Lung (tissue), 12 donors: Measurements from ENCODE around the gene PSMA6. TPM values are rescaled to one million over a fixed set of nuclear protein-coding genes. Genes with fewer than 3 reads are reported as not detected.

Experiments
- ATAC-seq: fragments of 200-7000 bp; cut with Tn5 transposase; one replicate; pipeline ENCODE4 v1.9.1; 2020; ENCODE audit warnings: moderate number of reproducible peaks; ENCODE audit not compliant: insufficient read depth, low FRiP score
- DNase-seq, 3 donors: peaks; one replicate each; pipeline ENCODE4 v3.0.0-alpha.2; 2013 to 2017
- H3K27ac ChIP-seq, 2 donors: one replicate each; pipeline ENCODE4 v1.5.1; 2013; ENCODE audit warnings: mild to moderate bottlenecking in 2 of 2, moderate library complexity in 2 of 2, control low read depth in 1 of 2, inconsistent platforms in 1 of 2, low read depth in 1 of 2, low read length in 1 of 2
- H3K27me3 ChIP-seq, 3 donors: one replicate each; pipeline ENCODE4 v1.5.1; 2013; ENCODE audit warnings: low read length in 2 of 3; ENCODE audit not compliant: control insufficient read depth in 3 of 3, insufficient read depth in 3 of 3
- H3K36me3 ChIP-seq, 4 donors: one replicate each; pipeline ENCODE4 v1.5.1; 2013; ENCODE audit warnings: low read length in 4 of 4, mild to moderate bottlenecking in 1 of 4, moderate library complexity in 1 of 4; ENCODE audit not compliant: control insufficient read depth in 4 of 4, insufficient read depth in 4 of 4
- H3K4me1 ChIP-seq, 5 donors: one replicate each; pipeline ENCODE4 v1.5.1; 2013; ENCODE audit warnings: low read length in 5 of 5, mild to moderate bottlenecking in 2 of 5, moderate library complexity in 1 of 5; ENCODE audit not compliant: control insufficient read depth in 5 of 5, insufficient read depth in 5 of 5
- H3K4me3 ChIP-seq: one replicate; pipeline ENCODE4 v1.5.1; 2013; ENCODE audit warnings: mild to moderate bottlenecking, control low read depth, moderate library complexity
- H3K9ac ChIP-seq, 2 donors: one replicate each; pipeline ENCODE4 v1.5.1; 2013; ENCODE audit warnings: low read length in 2 of 2, control low read depth in 1 of 2; ENCODE audit not compliant: insufficient read depth in 1 of 2
- H3K9me3 ChIP-seq, 4 donors: one replicate each; pipeline ENCODE4 v1.5.1; 2013; ENCODE audit warnings: low read length in 3 of 4, mild to moderate bottlenecking in 1 of 4, moderate library complexity in 1 of 4; ENCODE audit not compliant: control insufficient read depth in 4 of 4, insufficient read depth in 3 of 4
- WGBS, 2 donors: extraction: QIAGEN DNeasy Blood & Tissue Kit; methylation state at CpG; one replicate each; pipeline ENCODE4 v1.1.7; 2013; 5-methylcytosine and 5-hydroxymethylcytosine counted together
- polyA plus RNA-seq, 2 donors: library from polyadenylated mRNA; stranded (reverse); fragments of 200-250 nt; gene quantifications; one replicate each; pipeline ENCODE4 v1.2.1, GENCODE V29; 2013
- total RNA-seq, 2 donors: library from RNA; depleted of rRNA in 1 of 2; stranded (reverse); fragments of >200 nt in 1 of 2; gene quantifications; one replicate each; pipeline ENCODE4 v1.2.1, GENCODE V29; 2014 to 2021
- TF ChIP-seq, protein P1 (sequence below): IDR thresholded peaks from 2 replicates; pipeline ENCODE4 v1.5.1; 2012; ENCODE audit warnings: mild to moderate bottlenecking; ENCODE audit errors: control extremely low read depth, extremely low read depth
- donor health status: control.
- donor health status: control.
- donor health status: Bipolar disorder and iron deficiency.
- donor health status: healthy.
- donor health status: DM: yes; HTN: yes; CAD: no.

Gene PSMA6
- total and polyA plus RNA-seq, 4 donors = 119 to 351 (median 212) TPM

GRCh38 chr14:35326375-35326774 lies 34.2 kb downstream of the PSMA6 start:
- no peak for DNase-seq
- H3K36me3 ChIP-seq = no peaks in the 10 kb centered on the region
- H3K9me3 ChIP-seq = no peaks in the 10 kb centered on the region
- no peak for ATAC-seq
- H3K27ac ChIP-seq = no peak overlapping the region
- WGBS, 2 donors = 36 to 69% methylated on average over 1 of the region's 1 CpG
- H3K27me3 ChIP-seq = no peaks in the 10 kb centered on the region
- H3K4me1 ChIP-seq = peaks cover 0 to under 1% (median 0%) of the 10 kb centered on the region in 5 donors
- no peak overlapping the region for H3K9ac ChIP-seq
- TF ChIP-seq, protein P1, sequence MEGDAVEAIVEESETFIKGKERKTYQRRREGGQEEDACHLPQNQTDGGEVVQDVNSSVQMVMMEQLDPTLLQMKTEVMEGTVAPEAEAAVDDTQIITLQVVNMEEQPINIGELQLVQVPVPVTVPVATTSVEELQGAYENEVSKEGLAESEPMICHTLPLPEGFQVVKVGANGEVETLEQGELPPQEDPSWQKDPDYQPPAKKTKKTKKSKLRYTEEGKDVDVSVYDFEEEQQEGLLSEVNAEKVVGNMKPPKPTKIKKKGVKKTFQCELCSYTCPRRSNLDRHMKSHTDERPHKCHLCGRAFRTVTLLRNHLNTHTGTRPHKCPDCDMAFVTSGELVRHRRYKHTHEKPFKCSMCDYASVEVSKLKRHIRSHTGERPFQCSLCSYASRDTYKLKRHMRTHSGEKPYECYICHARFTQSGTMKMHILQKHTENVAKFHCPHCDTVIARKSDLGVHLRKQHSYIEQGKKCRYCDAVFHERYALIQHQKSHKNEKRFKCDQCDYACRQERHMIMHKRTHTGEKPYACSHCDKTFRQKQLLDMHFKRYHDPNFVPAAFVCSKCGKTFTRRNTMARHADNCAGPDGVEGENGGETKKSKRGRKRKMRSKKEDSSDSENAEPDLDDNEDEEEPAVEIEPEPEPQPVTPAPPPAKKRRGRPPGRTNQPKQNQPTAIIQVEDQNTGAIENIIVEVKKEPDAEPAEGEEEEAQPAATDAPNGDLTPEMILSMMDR = no peak
- no peak overlapping the region for H3K4me3 ChIP-seq

- H3K9me3 ChIP-seq = no peaks in the 10 kb centered on the region
- TF ChIP-seq, protein P1 = no peak
- H3K36me3 ChIP-seq = no peaks in the 10 kb centered on the region
- H3K4me3 ChIP-seq = no peak overlapping the region
- peak; percentile 55 to 78 (median 63) for DNase-seq
- H3K9ac ChIP-seq = no peak overlapping the region
- peak; percentile 24 for ATAC-seq
- peaks cover 4 to 40% (median 25%) of the 10 kb centered on the region in 5 donors for H3K4me1 ChIP-seq
- H3K27ac ChIP-seq = peak overlapping the region in 1 of 2 donors; percentile 87
- no peaks in the 10 kb centered on the region for H3K27me3 ChIP-seq
- WGBS, 2 donors = 42 to 52% methylated on average over 21 of the region's 21 CpGs
Measured at GRCh38 chr14:35331605-35332516, 39.7 kb downstream of the PSMA6 start.

DNA sequence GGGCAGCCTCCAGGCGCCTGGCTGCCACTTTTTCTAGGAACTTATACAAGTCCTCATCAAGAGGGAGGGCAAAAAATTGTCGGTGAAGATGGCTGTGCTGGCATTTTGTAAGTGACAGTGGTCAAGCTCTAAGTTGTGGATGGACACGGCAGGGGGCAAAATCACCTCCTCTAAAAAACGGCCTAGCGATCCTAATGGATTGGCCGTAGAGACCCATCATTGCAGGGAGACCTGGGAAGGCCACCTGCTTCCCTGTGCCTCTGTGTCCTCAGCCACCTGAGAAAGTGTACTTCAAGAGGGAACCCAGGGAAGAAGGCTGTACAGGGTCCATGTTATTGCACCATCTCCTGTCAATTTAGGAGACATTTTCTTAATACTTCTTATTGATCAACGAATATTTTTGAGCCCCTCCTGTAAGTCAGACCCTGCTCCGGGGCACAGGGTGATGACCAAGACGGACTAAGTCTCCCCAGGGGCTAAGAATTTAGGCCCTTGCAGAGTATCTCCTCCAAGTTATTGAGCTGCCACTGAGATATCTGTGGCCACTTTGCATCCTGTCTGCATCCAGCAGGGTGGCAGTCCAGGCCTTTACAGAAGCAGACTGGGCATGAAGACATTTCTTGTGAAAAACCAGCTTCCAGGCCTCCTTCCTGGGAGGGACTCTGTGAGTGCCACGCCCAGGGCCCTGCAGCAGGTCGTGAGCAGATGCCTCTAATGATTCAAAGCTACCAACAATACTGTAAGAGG lies 40.5 kb downstream of the PSMA6 start:
- TF ChIP-seq, protein P1 = no peak
- DNase-seq (peak in 1 of 3 donors; percentile 45), ATAC-seq (no peak)
- Histone ChIP-seq H3K27me3 (no peaks in the 10 kb centered on the region), H3K4me1 (peaks cover 4 to 42% (median 30%) of the 10 kb centered on the region in 5 donors), H3K4me3 (no peak overlapping the region), H3K9me3 (no peaks in the 10 kb centered on the region), H3K9ac (no peak overlapping the region), H3K36me3 (no peaks in the 10 kb centered on the region), H3K27ac (peak overlapping the region in 1 of 2 donors; percentile 75)
- WGBS, 2 donors = 62% methylated on average over 11 of the region's 11 CpGs
